HepG2 (cell line): Measurements from ENCODE around the gene MIEF1. TPM values are rescaled to one million over a fixed set of nuclear protein-coding genes. Genes with fewer than 3 reads are reported as not detected.

Source experiments
- KIAA2018 ChIP-seq: sonication (generic); formaldehyde crosslinking; IDR thresholded peaks from 2 replicates; pipeline ENCODE4 v1.5.0; 2020; ENCODE audit warnings: mild to moderate bottlenecking, missing genetic modification reagents, borderline replicate concordance
- MED8 ChIP-seq: sonication (generic); formaldehyde crosslinking; IDR thresholded peaks from 2 replicates; pipeline ENCODE4 v1.8.1; 2023; ENCODE audit warnings: mild to moderate bottlenecking, missing genetic modification reagents; ENCODE audit not compliant: insufficient replicate concordance
- MIXL1 ChIP-seq: IDR thresholded peaks from 2 replicates; pipeline ENCODE4 v1.6.1; 2016
- NKX3-1 ChIP-seq: sonication (generic); formaldehyde crosslinking; IDR thresholded peaks from 2 replicates; pipeline ENCODE4 v1.5.0; 2020; ENCODE audit warnings: missing genetic modification reagents
- RBFOX2 ChIP-seq: fragments of 200-400 bp; formaldehyde crosslinking; IDR thresholded peaks from 2 replicates; pipeline ENCODE4 v1.6.1; 2017; ENCODE audit warnings: low read depth, mild to moderate bottlenecking, low read length
- SKI ChIP-seq: fragments of 450-650 bp; IDR thresholded peaks from one replicate; pipeline ENCODE4 v1.6.1; 2018; ENCODE audit warnings: mild to moderate bottlenecking; ENCODE audit not compliant: partially characterized antibody
- ZNF12 ChIP-seq: sonication (generic); formaldehyde crosslinking; IDR thresholded peaks from 2 replicates; pipeline ENCODE4 v1.5.0; 2020; ENCODE audit warnings: missing genetic modification reagents
- ZNF34 ChIP-seq: sonication (generic); formaldehyde crosslinking; IDR thresholded peaks from 2 replicates; pipeline ENCODE4 v1.4.0; 2020; ENCODE audit warnings: mild to moderate bottlenecking, missing genetic modification reagents, borderline replicate concordance
- ZNF354B ChIP-seq: sonication (generic); formaldehyde crosslinking; IDR thresholded peaks from 2 replicates; pipeline ENCODE4 v1.8.0; 2022; ENCODE audit warnings: mild to moderate bottlenecking, missing genetic modification reagents
- ZNF605 ChIP-seq: sonication (generic); formaldehyde crosslinking; IDR thresholded peaks from 2 replicates; pipeline ENCODE4 v1.8.0; 2022; ENCODE audit warnings: mild to moderate bottlenecking, missing genetic modification reagents
- ZNF687 ChIP-seq: sonication (generic); formaldehyde crosslinking; IDR thresholded peaks from 2 replicates; pipeline ENCODE4 v1.5.1; 2020; ENCODE audit warnings: mild to moderate bottlenecking, missing genetic modification reagents, moderate library complexity
- ZNF83 ChIP-seq: sonication (generic); formaldehyde crosslinking; IDR thresholded peaks from 2 replicates; pipeline ENCODE4 v1.4.0; 2020; ENCODE audit warnings: missing genetic modification reagents, mild to moderate bottlenecking, borderline replicate concordance
- ZXDC ChIP-seq: sonication (generic); formaldehyde crosslinking; IDR thresholded peaks from 2 replicates; pipeline ENCODE4 v1.5.0; 2020; ENCODE audit warnings: mild to moderate bottlenecking, missing genetic modification reagents
- polyA plus RNA-seq, 8 experiments: library from polyadenylated mRNA; depleted of rRNA in 3 of 8; stranded (reverse) in 7 of 8; unstranded in 1 of 8; fragments of >200 nt; fragmentation: Illumina TruSeq in 4 of 8; extraction: Trizol in 4 of 8; gene quantifications; 2 replicates each; pipeline versions ENCODE4 v1.2.1 to v1.2.3, GENCODE V29; 2011 to 2016; ENCODE audit warnings: low read depth in 4 of 8, missing spikeins in 1 of 8, mixed read lengths in 1 of 8; ENCODE audit not compliant: insufficient read depth in 1 of 8
- total RNA-seq, 5 experiments: library from RNA; depleted of rRNA; stranded (reverse); fragments of >200 nt; fragmentation: Illumina TruSeq; extraction: Trizol; gene quantifications; 2 replicates each; pipeline ENCODE4 v1.2.3, GENCODE V29; 2016; ENCODE audit warnings: low read depth in 1 of 5

Gene MIEF1
- total and polyA plus RNA-seq, 2 of the 13 experiments (the other 11 are each of a cell fraction or from before 2014, with no cell fraction given): 21.7 to 34.8 TPM

- TF ChIP-seq KIAA2018 (CRISPR knock-in tag): no peak
- TF ChIP-seq ZNF354B (CRISPR knock-in tag): no peak; the same call in 1 of the 2 replicates
- TF ChIP-seq NKX3-1 (CRISPR knock-in tag): peak; percentile 80; the same call in 1 of the 2 replicates
- peak; percentile 64; the same call in 1 of the 2 replicates for TF ChIP-seq ZXDC (CRISPR knock-in tag)
- TF ChIP-seq ZNF605 (CRISPR knock-in tag): peak; percentile 65
- TF ChIP-seq RBFOX2: peak; percentile 100
- peak; percentile 18; the same call in 1 of the 2 replicates for TF ChIP-seq ZNF12 (CRISPR knock-in tag)
- TF ChIP-seq ZNF83 (CRISPR knock-in tag): peak; percentile 66; the same call in 1 of the 2 replicates
- TF ChIP-seq ZNF34 (CRISPR knock-in tag): no peak
- peak; percentile 60 for TF ChIP-seq SKI
- peak; percentile 80 for TF ChIP-seq MED8 (CRISPR knock-in tag)
- TF ChIP-seq MIXL1 (CRISPR knock-in tag): no peak
- peak; percentile 63 for TF ChIP-seq ZNF687 (CRISPR knock-in tag)
Measured at GRCh38 chr22:39520226-39521105, 18.4 kb downstream of the MIEF1 start, which contains the start of gene ATF4 (continued).
